Progenitor cell of endocrine pancreas (in vitro differentiated cells): ENCODE data around the gene MIA3. TPM values are rescaled to one million over a fixed set of nuclear protein-coding genes. Genes with fewer than 3 reads are reported as not detected.

Source experiments
- DNase-seq: peaks from one replicate; pipeline ENCODE4 v3.0.0; 2021; ENCODE audit warnings: low spot score; ENCODE audit not compliant: unreplicated experiment
- H3K27ac Mint-ChIP-seq: 2 replicates; pipeline ENCODE4 v1.8.0; 2021; ENCODE audit warnings: mild to moderate bottlenecking, moderate library complexity, mixed read lengths
- H3K27me3 Mint-ChIP-seq: 2 replicates; pipeline ENCODE4 v1.8.0; 2021; ENCODE audit warnings: mixed read lengths
- H3K36me3 Mint-ChIP-seq: 2 replicates; pipeline ENCODE4 v1.8.0; 2022; ENCODE audit warnings: mixed read lengths; ENCODE audit not compliant: insufficient read depth
- H3K4me1 Mint-ChIP-seq: 2 replicates; pipeline ENCODE4 v1.8.0; 2021; ENCODE audit warnings: low read depth, mixed read lengths
- H3K4me3 Mint-ChIP-seq: 2 replicates; pipeline ENCODE4 v1.8.0; 2021; ENCODE audit warnings: low read depth, mild to moderate bottlenecking, moderate library complexity, mixed read lengths
- H3K9me3 Mint-ChIP-seq: 2 replicates; pipeline ENCODE4 v1.8.0; 2021; ENCODE audit warnings: low read depth, mixed read lengths
- total RNA-seq: library from RNA; stranded (reverse); gene quantifications from 2 replicates; pipeline ENCODE4 v1.2.1, GENCODE V29; 2021
- TF ChIP-seq, protein P1 (sequence below): fragments of 200-600 bp; sonication (generic); IDR thresholded peaks from one replicate; pipeline ENCODE4 v1.5.0; 2021; ENCODE audit warnings: antibody characterized with exemption, mild to moderate bottlenecking; ENCODE audit not compliant: unreplicated experiment

MIA3 gene
- total RNA-seq, 1 donor from 2014 or later: 67.1 TPM

DNA sequence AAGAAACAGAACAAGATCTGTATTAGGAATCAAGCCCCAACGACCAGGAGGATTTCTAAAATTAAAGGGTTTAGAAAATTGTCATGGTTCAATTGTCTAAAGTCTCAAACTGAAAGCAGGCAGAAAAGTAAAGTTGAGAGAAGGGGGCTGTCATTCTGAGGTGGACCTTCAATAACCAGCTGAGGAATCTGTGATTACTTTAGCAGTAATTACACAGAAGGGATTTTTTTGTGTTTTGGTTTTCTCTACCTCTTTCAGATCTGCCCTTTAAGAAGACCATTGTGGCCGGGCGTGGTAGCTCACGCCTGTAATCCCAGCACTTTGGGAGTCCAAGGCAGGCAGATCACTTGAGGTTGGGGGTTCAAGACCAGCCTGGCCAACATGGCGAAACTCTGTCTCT, 77.0 kb downstream of the MIA3 start:
- no peak for DNase-seq
- Mint-ChIP-seq H3K4me3 (no peak overlapping the region), H3K27ac (no peak overlapping the region), H3K27me3 (no peaks in the 10 kb centered on the region), H3K4me1 (no peaks in the 10 kb centered on the region), H3K9me3 (no peaks in the 10 kb centered on the region), H3K36me3 (peaks cover 6% of the 10 kb centered on the region)
- TF ChIP-seq, protein P1, sequence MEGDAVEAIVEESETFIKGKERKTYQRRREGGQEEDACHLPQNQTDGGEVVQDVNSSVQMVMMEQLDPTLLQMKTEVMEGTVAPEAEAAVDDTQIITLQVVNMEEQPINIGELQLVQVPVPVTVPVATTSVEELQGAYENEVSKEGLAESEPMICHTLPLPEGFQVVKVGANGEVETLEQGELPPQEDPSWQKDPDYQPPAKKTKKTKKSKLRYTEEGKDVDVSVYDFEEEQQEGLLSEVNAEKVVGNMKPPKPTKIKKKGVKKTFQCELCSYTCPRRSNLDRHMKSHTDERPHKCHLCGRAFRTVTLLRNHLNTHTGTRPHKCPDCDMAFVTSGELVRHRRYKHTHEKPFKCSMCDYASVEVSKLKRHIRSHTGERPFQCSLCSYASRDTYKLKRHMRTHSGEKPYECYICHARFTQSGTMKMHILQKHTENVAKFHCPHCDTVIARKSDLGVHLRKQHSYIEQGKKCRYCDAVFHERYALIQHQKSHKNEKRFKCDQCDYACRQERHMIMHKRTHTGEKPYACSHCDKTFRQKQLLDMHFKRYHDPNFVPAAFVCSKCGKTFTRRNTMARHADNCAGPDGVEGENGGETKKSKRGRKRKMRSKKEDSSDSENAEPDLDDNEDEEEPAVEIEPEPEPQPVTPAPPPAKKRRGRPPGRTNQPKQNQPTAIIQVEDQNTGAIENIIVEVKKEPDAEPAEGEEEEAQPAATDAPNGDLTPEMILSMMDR: no peak

GRCh38 chr1:222696741-222697140, 78.8 kb downstream of the MIA3 start:
- Mint-ChIP-seq H3K27ac (no peak overlapping the region), H3K36me3 (peaks cover 9% of the 10 kb centered on the region), H3K9me3 (no peaks in the 10 kb centered on the region), H3K4me1 (no peaks in the 10 kb centered on the region), H3K27me3 (no peaks in the 10 kb centered on the region), H3K4me3 (no peak overlapping the region)
- TF ChIP-seq, protein P1: no peak
- DNase-seq: no peak

DNA sequence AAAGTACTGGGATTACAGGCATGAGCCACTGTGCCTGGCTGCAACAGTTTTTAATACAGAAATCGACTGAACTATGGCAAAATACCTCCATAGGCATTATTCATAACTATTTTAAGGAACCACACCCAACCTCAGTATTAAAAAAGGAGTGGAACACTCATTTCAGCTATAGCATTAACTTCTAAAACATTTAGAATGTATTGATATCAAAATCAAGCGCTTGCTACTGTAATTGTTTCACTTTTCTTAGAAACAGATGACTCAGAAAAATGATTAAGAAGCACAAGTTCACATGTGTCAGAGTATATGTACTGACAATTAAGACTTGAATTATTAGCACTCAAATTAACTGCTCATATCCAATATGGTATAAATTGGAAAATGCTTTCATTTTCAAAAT, 79.3 kb downstream of the MIA3 start:
- peaks cover 9% of the 10 kb centered on the region for H3K36me3 Mint-ChIP-seq
- no peak overlapping the region for H3K4me3 Mint-ChIP-seq
- H3K27me3 Mint-ChIP-seq: no peaks in the 10 kb centered on the region
- TF ChIP-seq, protein P1: no peak
- H3K9me3 Mint-ChIP-seq: no peaks in the 10 kb centered on the region
- DNase-seq: no peak
- H3K27ac Mint-ChIP-seq: no peak overlapping the region
- H3K4me1 Mint-ChIP-seq: peaks cover 2% of the 10 kb centered on the region

DNA sequence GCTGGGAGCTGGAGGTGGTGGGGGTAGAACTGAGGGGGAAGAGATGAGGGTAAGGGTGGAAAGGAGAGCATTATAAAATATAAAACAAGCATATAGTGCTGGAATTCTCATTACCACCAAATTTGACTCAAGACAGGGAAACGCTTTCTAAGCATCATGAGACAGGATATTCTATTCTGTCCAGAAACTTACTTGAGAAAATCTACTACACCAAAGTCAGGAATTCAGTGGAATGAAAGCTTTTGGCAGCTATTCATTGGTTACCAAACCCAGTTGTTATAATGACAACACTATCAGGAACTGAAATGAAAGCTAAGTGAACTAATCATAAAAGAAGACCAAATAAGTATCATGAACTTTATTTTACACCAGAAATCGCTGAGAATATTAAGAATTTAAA, 79.9 kb downstream of the MIA3 start:
- no peak overlapping the region for H3K4me3 Mint-ChIP-seq
- peaks cover 8% of the 10 kb centered on the region for H3K4me1 Mint-ChIP-seq
- TF ChIP-seq, protein P1: no peak
- H3K27ac Mint-ChIP-seq: no peak overlapping the region
- no peaks in the 10 kb centered on the region for H3K9me3 Mint-ChIP-seq
- H3K27me3 Mint-ChIP-seq: no peaks in the 10 kb centered on the region
- H3K36me3 Mint-ChIP-seq: peaks cover 11% of the 10 kb centered on the region
- DNase-seq: no peak

- Mint-ChIP-seq H3K36me3 (peaks cover 32% of the 10 kb centered on the region), H3K27me3 (no peaks in the 10 kb centered on the region), H3K27ac (peak overlapping the region; percentile 1), H3K4me3 (no peak overlapping the region), H3K9me3 (peaks cover 18% of the 10 kb centered on the region), H3K4me1 (peaks cover 10% of the 10 kb centered on the region)
- DNase-seq: no peak
- TF ChIP-seq, protein P1: no peak
Observed at GRCh38 chr1:222702210-222702609, 84.3 kb downstream of the MIA3 start.
